Skeletal muscle tissue (tissue), 4 donors: ENCODE data around the gene EYA4. TPM values are rescaled to one million over a fixed set of nuclear protein-coding genes. Genes with fewer than 3 reads are reported as not detected.
A peak's percentile ranks its signal among the peaks of the same experiment; 100 is the strongest.

Experiments used
- H3K27ac ChIP-seq: one replicate; pipeline ENCODE4 v1.7.0; 2013; ENCODE audit warnings: mild to moderate bottlenecking, low read depth, low read length, inconsistent platforms
- H3K27me3 ChIP-seq, 3 donors: one replicate each; pipeline ENCODE4 v1.7.0; 2013; ENCODE audit warnings: low read length in 3 of 3; ENCODE audit not compliant: control insufficient read depth in 3 of 3, insufficient read depth in 3 of 3
- H3K36me3 ChIP-seq, 3 donors: one replicate each; pipeline ENCODE4 v1.7.0; 2013; ENCODE audit warnings: low read length in 3 of 3; ENCODE audit not compliant: control insufficient read depth in 3 of 3, insufficient read depth in 3 of 3
- H3K4me1 ChIP-seq, 3 donors: one replicate each; pipeline ENCODE4 v1.7.0; 2013; ENCODE audit warnings: low read length in 3 of 3, mild to moderate bottlenecking in 3 of 3; ENCODE audit not compliant: control insufficient read depth in 3 of 3, insufficient read depth in 3 of 3
- H3K4me3 ChIP-seq, 3 donors: one replicate each; pipeline ENCODE4 v1.7.0; 2013; ENCODE audit warnings: low read length in 3 of 3
- H3K9ac ChIP-seq, 3 donors: one replicate each; pipeline ENCODE4 v1.7.0; 2013; ENCODE audit warnings: low read length in 3 of 3, mild to moderate bottlenecking in 3 of 3, moderate library complexity in 2 of 3, low read depth in 1 of 3
- H3K9me3 ChIP-seq, 3 donors: one replicate each; pipeline ENCODE4 v1.7.0; 2013; ENCODE audit warnings: low read length in 3 of 3; ENCODE audit not compliant: control insufficient read depth in 3 of 3
- total RNA-seq: library from RNA; depleted of rRNA; stranded (reverse); fragments of >200 nt; gene quantifications from one replicate; pipeline ENCODE4 v1.2.3, GENCODE V29; 2014
- donor health status: Osteomylitis.

EYA4 gene
- total RNA-seq, result 40.2 TPM

- H3K9ac ChIP-seq, result peak within 1 kb of the TSS; percentile 88 to 96 (median 91)
Measured at GRCh38 chr6:133241086-133241900, at the start of gene EYA4. EYA4 (plus strand) TSS chr6:133241357; CDS start chr6:133274781, 33,424 bp downstream.

GRCh38 chr6:133193396-133193795 lies 47.8 kb upstream of the EYA4 start:
- no peak overlapping the region for H3K27ac ChIP-seq
- H3K9me3 ChIP-seq, result no peaks in the 10 kb centered on the region
- H3K4me3 ChIP-seq, result no peak overlapping the region
- no peak overlapping the region for H3K9ac ChIP-seq
- no peaks in the 10 kb centered on the region for H3K36me3 ChIP-seq
- H3K27me3 ChIP-seq, result no peaks in the 10 kb centered on the region
- H3K4me1 ChIP-seq, result peaks cover 0 to 9% (median 5%) of the 10 kb centered on the region in 3 donors

More at GRCh38 chr6:133241086-133241900, at the start of gene EYA4:
- Histone ChIP-seq H3K27ac (peak within 1 kb of the TSS; percentile 92), H3K4me3 (peak within 1 kb of the TSS; percentile 73 to 86 (median 79)), H3K27me3 (peaks cover 0 to 3% (median 2%) of the 10 kb centered on the region in 3 donors), H3K36me3 (no peaks in the 10 kb centered on the region), H3K4me1 (peaks cover 4 to 15% (median 13%) of the 10 kb centered on the region in 3 donors), H3K9me3 (no peaks in the 10 kb centered on the region)

- Histone ChIP-seq H3K27me3 (no peaks in the 10 kb centered on the region), H3K4me1 (no peaks in the 10 kb centered on the region), H3K9ac (no peak overlapping the region), H3K4me3 (no peak overlapping the region), H3K9me3 (no peaks in the 10 kb centered on the region), H3K36me3 (no peaks in the 10 kb centered on the region), H3K27ac (no peak overlapping the region)
Measured at GRCh38 chr6:133198725-133199124, 42.4 kb upstream of the EYA4 start.

- Histone ChIP-seq H3K4me1 (peaks cover 0 to 5% (median 3%) of the 10 kb centered on the region in 3 donors), H3K9me3 (no peaks in the 10 kb centered on the region), H3K36me3 (no peaks in the 10 kb centered on the region), H3K27me3 (no peaks in the 10 kb centered on the region), H3K9ac (no peak overlapping the region), H3K27ac (no peak overlapping the region), H3K4me3 (no peak overlapping the region)
Measured at GRCh38 chr6:133201231-133201630, 39.9 kb upstream of the EYA4 start.

GRCh38 chr6:133202610-133203343 lies 38.4 kb upstream of the EYA4 start:
- H3K27ac ChIP-seq, result no peak overlapping the region
- no peaks in the 10 kb centered on the region for H3K36me3 ChIP-seq
- H3K4me1 ChIP-seq, result peaks cover 0 to 9% (median 3%) of the 10 kb centered on the region in 3 donors
- H3K9me3 ChIP-seq, result no peaks in the 10 kb centered on the region
- no peak overlapping the region for H3K9ac ChIP-seq
- H3K4me3 ChIP-seq, result no peak overlapping the region
- H3K27me3 ChIP-seq, result no peaks in the 10 kb centered on the region

- H3K9me3 ChIP-seq, result no peaks in the 10 kb centered on the region
- H3K27ac ChIP-seq, result no peak overlapping the region
- H3K4me3 ChIP-seq, result no peak overlapping the region
- peaks cover 0 to 9% (median 3%) of the 10 kb centered on the region in 3 donors for H3K4me1 ChIP-seq
- H3K36me3 ChIP-seq, result no peaks in the 10 kb centered on the region
- no peaks in the 10 kb centered on the region for H3K27me3 ChIP-seq
- no peak overlapping the region for H3K9ac ChIP-seq
Measured at GRCh38 chr6:133203344-133203697, 37.8 kb upstream of the EYA4 start.

- Histone ChIP-seq H3K9ac (no peak overlapping the region), H3K27ac (no peak overlapping the region), H3K27me3 (no peaks in the 10 kb centered on the region), H3K36me3 (no peaks in the 10 kb centered on the region), H3K9me3 (no peaks in the 10 kb centered on the region), H3K4me3 (peak overlapping the region in 1 of 3 donors; percentile 34), H3K4me1 (peaks cover 0 to 9% (median 3%) of the 10 kb centered on the region in 3 donors)
Measured at GRCh38 chr6:133205304-133205703, 35.9 kb upstream of the EYA4 start.

- H3K4me1 ChIP-seq, result peaks cover 0 to 9% (median 3%) of the 10 kb centered on the region in 3 donors
- H3K27ac ChIP-seq, result no peak overlapping the region
- H3K4me3 ChIP-seq, result no peak overlapping the region
- no peaks in the 10 kb centered on the region for H3K9me3 ChIP-seq
- no peaks in the 10 kb centered on the region for H3K36me3 ChIP-seq
- peak overlapping the region in 1 of 3 donors; percentile 27 for H3K9ac ChIP-seq
- no peaks in the 10 kb centered on the region for H3K27me3 ChIP-seq
Measured at GRCh38 chr6:133206942-133207341, 34.2 kb upstream of the EYA4 start.

GRCh38 chr6:133207754-133208153 lies 33.4 kb upstream of the EYA4 start:
- H3K4me1 ChIP-seq, result peaks cover 0 to 9% (median 3%) of the 10 kb centered on the region in 3 donors
- H3K36me3 ChIP-seq, result no peaks in the 10 kb centered on the region
- no peaks in the 10 kb centered on the region for H3K9me3 ChIP-seq
- no peak overlapping the region for H3K4me3 ChIP-seq
- H3K27ac ChIP-seq, result no peak overlapping the region
- H3K9ac ChIP-seq, result no peak overlapping the region
- no peaks in the 10 kb centered on the region for H3K27me3 ChIP-seq
